Right lobe of liver (tissue), 4 donors: ENCODE data around the gene INPP5B.

Source experiments
- POLR2A ChIP-seq: fragments of 450-650 bp; IDR thresholded peaks from one replicate; pipeline ENCODE4 v1.6.1; 2017; ENCODE audit warnings: antibody characterized with exemption, mild to moderate bottlenecking
- TF ChIP-seq, protein P1 (sequence below), 4 donors: fragments of 200-600 bp in 3 of 4; fragments of 450-650 bp in 1 of 4; IDR thresholded peaks; one replicate each; pipeline versions ENCODE4 v1.5.1 to v1.8.0; 2016 to 2022; ENCODE audit warnings: antibody characterized with exemption in 4 of 4, mild to moderate bottlenecking in 2 of 4
- donor health status: DM: no; HTN: no; CAD: no.
- donor health status: DM: no; HTN: no; CAD: no.
- donor health status: DM: no; HTN: yes; CAD: no.

DNA sequence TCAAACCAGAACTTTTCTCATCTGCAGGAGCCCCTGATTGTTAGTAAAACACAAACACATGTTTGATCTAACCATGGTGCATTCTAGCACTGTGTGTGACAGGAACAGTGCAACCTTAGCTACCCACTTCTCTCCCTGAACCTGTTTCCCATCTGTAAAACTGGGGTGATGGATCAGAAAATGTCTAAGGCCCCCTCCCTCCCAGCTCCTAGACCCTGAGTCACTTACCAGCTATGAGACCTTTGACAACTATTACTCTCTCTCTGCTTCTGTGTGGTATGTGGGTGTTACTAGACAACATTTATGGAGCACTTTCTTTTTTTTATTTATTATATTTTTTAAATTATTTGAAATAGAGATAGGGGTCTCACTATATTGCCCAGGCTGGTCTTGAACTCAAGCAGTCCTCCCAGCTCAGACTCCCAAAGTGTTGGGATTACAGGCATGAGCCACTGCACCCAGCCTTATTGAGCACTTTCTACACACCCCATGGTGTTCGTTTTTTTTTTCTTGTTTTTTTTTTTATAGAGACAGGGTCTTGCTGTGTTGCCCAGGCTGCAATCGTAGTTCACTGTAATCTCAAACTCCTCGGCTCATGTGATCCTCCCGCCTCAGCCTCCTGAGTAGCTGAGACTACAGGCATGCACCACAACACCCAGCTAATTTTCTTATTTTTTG lies 2.6 kb downstream of the INPP5B start:
- TF ChIP-seq, protein P1, sequence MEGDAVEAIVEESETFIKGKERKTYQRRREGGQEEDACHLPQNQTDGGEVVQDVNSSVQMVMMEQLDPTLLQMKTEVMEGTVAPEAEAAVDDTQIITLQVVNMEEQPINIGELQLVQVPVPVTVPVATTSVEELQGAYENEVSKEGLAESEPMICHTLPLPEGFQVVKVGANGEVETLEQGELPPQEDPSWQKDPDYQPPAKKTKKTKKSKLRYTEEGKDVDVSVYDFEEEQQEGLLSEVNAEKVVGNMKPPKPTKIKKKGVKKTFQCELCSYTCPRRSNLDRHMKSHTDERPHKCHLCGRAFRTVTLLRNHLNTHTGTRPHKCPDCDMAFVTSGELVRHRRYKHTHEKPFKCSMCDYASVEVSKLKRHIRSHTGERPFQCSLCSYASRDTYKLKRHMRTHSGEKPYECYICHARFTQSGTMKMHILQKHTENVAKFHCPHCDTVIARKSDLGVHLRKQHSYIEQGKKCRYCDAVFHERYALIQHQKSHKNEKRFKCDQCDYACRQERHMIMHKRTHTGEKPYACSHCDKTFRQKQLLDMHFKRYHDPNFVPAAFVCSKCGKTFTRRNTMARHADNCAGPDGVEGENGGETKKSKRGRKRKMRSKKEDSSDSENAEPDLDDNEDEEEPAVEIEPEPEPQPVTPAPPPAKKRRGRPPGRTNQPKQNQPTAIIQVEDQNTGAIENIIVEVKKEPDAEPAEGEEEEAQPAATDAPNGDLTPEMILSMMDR (IDR thresholded peaks at IDR 0.05): no peak
- no peak for TF ChIP-seq POLR2A
